H1 (cell line): ENCODE results near the gene ADPRHL1. TPM values are rescaled to one million over a fixed set of nuclear protein-coding genes. Genes with fewer than 3 reads are reported as not detected.

ENCODE experiments used
- ASH2L ChIP-seq: fragments of 200-600, 300-600 bp; sonication (generic); IDR thresholded peaks from one replicate; pipeline ENCODE4 v1.7.1; 2017; ENCODE audit warnings: low read length
- ATF3 ChIP-seq: IDR thresholded peaks from 2 replicates; pipeline ENCODE4 v1.6.1; 2011; ENCODE audit warnings: low read depth, mild to moderate bottlenecking, low read length; ENCODE audit not compliant: insufficient read depth
- CEBPB ChIP-seq: IDR thresholded peaks from 2 replicates; pipeline ENCODE4 v1.6.1; 2012; ENCODE audit warnings: low read depth, low read length
- CHD2 ChIP-seq: IDR thresholded peaks from 2 replicates; pipeline ENCODE4 v1.6.1; 2012; ENCODE audit warnings: low read length, improper control_type of control experiment
- EZH2 ChIP-seq: fragments of 200-600 bp; sonication (generic); IDR thresholded peaks from 2 replicates; pipeline ENCODE4 v1.7.1; 2012; ENCODE audit warnings: low read depth, mild to moderate bottlenecking, moderate library complexity, low read length, inconsistent platforms; ENCODE audit not compliant: severe bottlenecking
- JUND ChIP-seq: IDR thresholded peaks from 2 replicates; pipeline ENCODE4 v1.6.1; 2011; ENCODE audit warnings: mild to moderate bottlenecking, improper control_type of control experiment, low read length
- MAFK ChIP-seq: IDR thresholded peaks from 2 replicates; pipeline ENCODE4 v1.6.1; 2012; ENCODE audit warnings: low read depth, mild to moderate bottlenecking, improper control_type of control experiment, low read length
- RXRA ChIP-seq: IDR thresholded peaks from 2 replicates; pipeline ENCODE4 v1.6.1; 2011; ENCODE audit warnings: low read depth, mild to moderate bottlenecking, low read length, moderate library complexity; ENCODE audit not compliant: insufficient read depth
- SRF ChIP-seq: IDR thresholded peaks from 2 replicates; pipeline ENCODE4 v1.6.1; 2011; ENCODE audit warnings: mild to moderate bottlenecking, low read depth, low read length, moderate library complexity
- polyA plus RNA-seq, 7 experiments: library from polyadenylated mRNA; depleted of rRNA in 3 of 7; stranded (reverse) in 5 of 7; unstranded in 2 of 7; fragments of >200 nt in 5 of 7; fragments of 200-250 nt in 2 of 7; gene quantifications; 1 replicate in 5 of 7; 2 replicates in 1 of 7; 4 replicates in 1 of 7; pipeline versions ENCODE4 v1.2.1 to v1.2.3, GENCODE V29; 2011 to 2013; ENCODE audit warnings: missing spikeins in 2 of 7, mixed read lengths in 2 of 7
- total RNA-seq: library from RNA; stranded (reverse); fragmentation: NEBNext Ultra II Directional; extraction: Animal tissue kit (Norgen Biotek cat#: 25700); gene quantifications from 2 replicates; pipeline ENCODE4 v1.2.1, GENCODE V29; 2021
- TF ChIP-seq, protein P1 (sequence below): fragments of 300-600 bp; sonication (generic); IDR thresholded peaks from 2 replicates; pipeline ENCODE4 v1.7.1; 2012; ENCODE audit warnings: low read length, moderate library complexity, mild to moderate bottlenecking, inconsistent platforms; ENCODE audit not compliant: insufficient replicate concordance

ADPRHL1 gene
- total and polyA plus RNA-seq, 2 of the 8 experiments (the other 6 are each of a cell fraction or from before 2014, with no cell fraction given), result 0.74 to 1.7 TPM

DNA sequence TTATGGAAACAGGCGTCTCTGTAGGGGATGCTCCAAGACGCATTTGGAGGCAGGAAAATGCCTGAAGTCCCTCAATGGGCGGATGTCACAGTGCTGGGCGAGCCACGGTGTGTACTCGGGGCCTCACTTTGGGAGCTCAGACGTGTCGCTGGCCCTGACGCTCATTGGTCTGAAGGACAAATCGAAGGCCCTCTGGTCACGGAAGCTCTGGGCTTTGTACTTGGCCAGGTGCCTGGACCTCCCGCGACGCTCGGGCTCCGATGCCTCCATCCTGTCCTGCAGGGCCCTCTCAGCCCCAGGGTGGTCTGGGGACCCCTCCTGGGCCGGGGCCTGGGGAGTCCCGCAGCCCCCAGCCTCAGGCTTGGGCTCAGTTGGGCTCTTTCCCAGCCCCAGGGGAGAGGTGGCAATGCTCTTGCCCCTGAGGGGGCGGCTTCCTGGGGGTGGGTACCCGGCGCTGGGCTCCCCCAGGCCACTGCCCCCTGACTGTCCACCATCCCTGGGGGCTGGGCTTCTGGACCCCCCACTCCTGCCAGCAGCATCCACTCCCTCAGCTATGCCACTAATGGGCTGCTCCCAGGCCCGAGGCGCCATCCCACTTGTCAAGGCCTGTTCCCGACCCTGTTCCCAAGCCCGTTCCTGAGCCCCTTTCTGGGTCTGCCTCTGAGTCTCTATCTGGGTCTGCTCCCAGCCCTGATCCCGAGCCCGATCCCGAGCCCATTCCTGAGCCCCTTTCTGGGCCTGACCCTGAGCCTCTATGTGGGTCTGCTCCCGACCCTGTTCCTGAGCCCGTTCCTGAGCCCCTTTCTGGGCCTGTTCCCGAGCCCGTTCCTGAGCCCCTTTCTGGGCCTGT, 49.8 kb downstream of the ADPRHL1 start (continued):
- TF ChIP-seq, protein P1, sequence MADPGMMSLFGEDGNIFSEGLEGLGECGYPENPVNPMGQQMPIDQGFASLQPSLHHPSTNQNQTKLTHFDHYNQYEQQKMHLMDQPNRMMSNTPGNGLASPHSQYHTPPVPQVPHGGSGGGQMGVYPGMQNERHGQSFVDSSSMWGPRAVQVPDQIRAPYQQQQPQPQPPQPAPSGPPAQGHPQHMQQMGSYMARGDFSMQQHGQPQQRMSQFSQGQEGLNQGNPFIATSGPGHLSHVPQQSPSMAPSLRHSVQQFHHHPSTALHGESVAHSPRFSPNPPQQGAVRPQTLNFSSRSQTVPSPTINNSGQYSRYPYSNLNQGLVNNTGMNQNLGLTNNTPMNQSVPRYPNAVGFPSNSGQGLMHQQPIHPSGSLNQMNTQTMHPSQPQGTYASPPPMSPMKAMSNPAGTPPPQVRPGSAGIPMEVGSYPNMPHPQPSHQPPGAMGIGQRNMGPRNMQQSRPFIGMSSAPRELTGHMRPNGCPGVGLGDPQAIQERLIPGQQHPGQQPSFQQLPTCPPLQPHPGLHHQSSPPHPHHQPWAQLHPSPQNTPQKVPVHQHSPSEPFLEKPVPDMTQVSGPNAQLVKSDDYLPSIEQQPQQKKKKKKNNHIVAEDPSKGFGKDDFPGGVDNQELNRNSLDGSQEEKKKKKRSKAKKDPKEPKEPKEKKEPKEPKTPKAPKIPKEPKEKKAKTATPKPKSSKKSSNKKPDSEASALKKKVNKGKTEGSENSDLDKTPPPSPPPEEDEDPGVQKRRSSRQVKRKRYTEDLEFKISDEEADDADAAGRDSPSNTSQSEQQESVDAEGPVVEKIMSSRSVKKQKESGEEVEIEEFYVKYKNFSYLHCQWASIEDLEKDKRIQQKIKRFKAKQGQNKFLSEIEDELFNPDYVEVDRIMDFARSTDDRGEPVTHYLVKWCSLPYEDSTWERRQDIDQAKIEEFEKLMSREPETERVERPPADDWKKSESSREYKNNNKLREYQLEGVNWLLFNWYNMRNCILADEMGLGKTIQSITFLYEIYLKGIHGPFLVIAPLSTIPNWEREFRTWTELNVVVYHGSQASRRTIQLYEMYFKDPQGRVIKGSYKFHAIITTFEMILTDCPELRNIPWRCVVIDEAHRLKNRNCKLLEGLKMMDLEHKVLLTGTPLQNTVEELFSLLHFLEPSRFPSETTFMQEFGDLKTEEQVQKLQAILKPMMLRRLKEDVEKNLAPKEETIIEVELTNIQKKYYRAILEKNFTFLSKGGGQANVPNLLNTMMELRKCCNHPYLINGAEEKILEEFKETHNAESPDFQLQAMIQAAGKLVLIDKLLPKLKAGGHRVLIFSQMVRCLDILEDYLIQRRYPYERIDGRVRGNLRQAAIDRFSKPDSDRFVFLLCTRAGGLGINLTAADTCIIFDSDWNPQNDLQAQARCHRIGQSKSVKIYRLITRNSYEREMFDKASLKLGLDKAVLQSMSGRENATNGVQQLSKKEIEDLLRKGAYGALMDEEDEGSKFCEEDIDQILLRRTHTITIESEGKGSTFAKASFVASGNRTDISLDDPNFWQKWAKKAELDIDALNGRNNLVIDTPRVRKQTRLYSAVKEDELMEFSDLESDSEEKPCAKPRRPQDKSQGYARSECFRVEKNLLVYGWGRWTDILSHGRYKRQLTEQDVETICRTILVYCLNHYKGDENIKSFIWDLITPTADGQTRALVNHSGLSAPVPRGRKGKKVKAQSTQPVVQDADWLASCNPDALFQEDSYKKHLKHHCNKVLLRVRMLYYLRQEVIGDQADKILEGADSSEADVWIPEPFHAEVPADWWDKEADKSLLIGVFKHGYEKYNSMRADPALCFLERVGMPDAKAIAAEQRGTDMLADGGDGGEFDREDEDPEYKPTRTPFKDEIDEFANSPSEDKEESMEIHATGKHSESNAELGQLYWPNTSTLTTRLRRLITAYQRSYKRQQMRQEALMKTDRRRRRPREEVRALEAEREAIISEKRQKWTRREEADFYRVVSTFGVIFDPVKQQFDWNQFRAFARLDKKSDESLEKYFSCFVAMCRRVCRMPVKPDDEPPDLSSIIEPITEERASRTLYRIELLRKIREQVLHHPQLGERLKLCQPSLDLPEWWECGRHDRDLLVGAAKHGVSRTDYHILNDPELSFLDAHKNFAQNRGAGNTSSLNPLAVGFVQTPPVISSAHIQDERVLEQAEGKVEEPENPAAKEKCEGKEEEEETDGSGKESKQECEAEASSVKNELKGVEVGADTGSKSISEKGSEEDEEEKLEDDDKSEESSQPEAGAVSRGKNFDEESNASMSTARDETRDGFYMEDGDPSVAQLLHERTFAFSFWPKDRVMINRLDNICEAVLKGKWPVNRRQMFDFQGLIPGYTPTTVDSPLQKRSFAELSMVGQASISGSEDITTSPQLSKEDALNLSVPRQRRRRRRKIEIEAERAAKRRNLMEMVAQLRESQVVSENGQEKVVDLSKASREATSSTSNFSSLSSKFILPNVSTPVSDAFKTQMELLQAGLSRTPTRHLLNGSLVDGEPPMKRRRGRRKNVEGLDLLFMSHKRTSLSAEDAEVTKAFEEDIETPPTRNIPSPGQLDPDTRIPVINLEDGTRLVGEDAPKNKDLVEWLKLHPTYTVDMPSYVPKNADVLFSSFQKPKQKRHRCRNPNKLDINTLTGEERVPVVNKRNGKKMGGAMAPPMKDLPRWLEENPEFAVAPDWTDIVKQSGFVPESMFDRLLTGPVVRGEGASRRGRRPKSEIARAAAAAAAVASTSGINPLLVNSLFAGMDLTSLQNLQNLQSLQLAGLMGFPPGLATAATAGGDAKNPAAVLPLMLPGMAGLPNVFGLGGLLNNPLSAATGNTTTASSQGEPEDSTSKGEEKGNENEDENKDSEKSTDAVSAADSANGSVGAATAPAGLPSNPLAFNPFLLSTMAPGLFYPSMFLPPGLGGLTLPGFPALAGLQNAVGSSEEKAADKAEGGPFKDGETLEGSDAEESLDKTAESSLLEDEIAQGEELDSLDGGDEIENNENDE, result no peak
- TF ChIP-seq CHD2 (no peak), JUND (no peak), ATF3 (no peak), MAFK (no peak), EZH2 (no peak), SRF (no peak), CEBPB (no peak), RXRA (no peak), ASH2L (no peak)
